Activated CD8-positive, alpha-beta T cell treated with anti-CD3 and anti-CD28 coated beads for 36 hours (primary cell): Measurements from ENCODE around the gene GET4. TPM values are rescaled to one million over a fixed set of nuclear protein-coding genes. Genes with fewer than 3 reads are reported as not detected.

ENCODE experiments used
- ATAC-seq: fragments of 200-7000 bp; cut with Tn5 transposase; one replicate; pipeline ENCODE4 v1.10.0; 2021; ENCODE audit warnings: mild to moderate bottlenecking, moderate library complexity
- CTCF ChIA-PET: fragments of 350-600 bp; sonication (Branson Sonifier 250); formaldehyde crosslinking; loops from one replicate; lab custom pipeline; 2021; ENCODE audit warnings: antibody characterized with exemption; lab: Charles Lee
- POLR2A ChIA-PET: fragments of 350-600 bp; sonication (Branson Sonifier 250); formaldehyde crosslinking; loops from one replicate; lab custom pipeline; 2021; ENCODE audit warnings: antibody characterized with exemption; lab: Charles Lee
- DNase-seq: peaks from one replicate; pipeline ENCODE4 v3.0.0-alpha.2; 2020
- H3K27ac Mint-ChIP-seq: one replicate; pipeline ENCODE4 v1.8.0; 2021; ENCODE audit warnings: mild to moderate bottlenecking, mixed read lengths
- H3K27me3 Mint-ChIP-seq: one replicate; pipeline ENCODE4 v1.8.0; 2021; ENCODE audit warnings: mixed read lengths
- H3K36me3 Mint-ChIP-seq: one replicate; pipeline ENCODE4 v1.8.0; 2021; ENCODE audit warnings: low read depth, mixed read lengths
- H3K4me1 Mint-ChIP-seq: one replicate; pipeline ENCODE4 v1.8.0; 2021; ENCODE audit warnings: low read depth, mixed read lengths
- H3K4me3 Mint-ChIP-seq: one replicate; pipeline ENCODE4 v1.8.0; 2021; ENCODE audit warnings: mild to moderate bottlenecking, moderate library complexity, mixed read lengths
- H3K9me3 Mint-ChIP-seq: one replicate; pipeline ENCODE4 v1.8.0; 2021; ENCODE audit warnings: mixed read lengths
- intact Hi-C: fragments of 100-400 bp; cut with micrococcal nuclease; formaldehyde crosslinking; loops from one replicate; pipeline ENCODE4 v1.10.0; 2022
- total RNA-seq, 2 experiments: library from RNA; stranded (reverse); gene quantifications; one replicate each; pipeline ENCODE4 v1.2.3, GENCODE V29; 2021
- TF ChIP-seq, protein P1 (sequence below): fragments of 200-600 bp; IDR thresholded peaks from one replicate; pipeline ENCODE4 v1.8.0; 2022; ENCODE audit warnings: antibody characterized with exemption, mild to moderate bottlenecking

Gene GET4
- total RNA-seq, 2 experiments from 2014 or later: 20.6 to 31.9 TPM

GRCh38 chr7:860149-860548 lies 16.2 kb upstream of the GET4 start:
- H3K4me1 Mint-ChIP-seq: no peaks in the 10 kb centered on the region
- no peak overlapping the region for H3K4me3 Mint-ChIP-seq
- H3K27me3 Mint-ChIP-seq: no peaks in the 10 kb centered on the region
- H3K36me3 Mint-ChIP-seq: peaks cover 23% of the 10 kb centered on the region
- CTCF ChIA-PET: no interaction called here
- TF ChIP-seq, protein P1, sequence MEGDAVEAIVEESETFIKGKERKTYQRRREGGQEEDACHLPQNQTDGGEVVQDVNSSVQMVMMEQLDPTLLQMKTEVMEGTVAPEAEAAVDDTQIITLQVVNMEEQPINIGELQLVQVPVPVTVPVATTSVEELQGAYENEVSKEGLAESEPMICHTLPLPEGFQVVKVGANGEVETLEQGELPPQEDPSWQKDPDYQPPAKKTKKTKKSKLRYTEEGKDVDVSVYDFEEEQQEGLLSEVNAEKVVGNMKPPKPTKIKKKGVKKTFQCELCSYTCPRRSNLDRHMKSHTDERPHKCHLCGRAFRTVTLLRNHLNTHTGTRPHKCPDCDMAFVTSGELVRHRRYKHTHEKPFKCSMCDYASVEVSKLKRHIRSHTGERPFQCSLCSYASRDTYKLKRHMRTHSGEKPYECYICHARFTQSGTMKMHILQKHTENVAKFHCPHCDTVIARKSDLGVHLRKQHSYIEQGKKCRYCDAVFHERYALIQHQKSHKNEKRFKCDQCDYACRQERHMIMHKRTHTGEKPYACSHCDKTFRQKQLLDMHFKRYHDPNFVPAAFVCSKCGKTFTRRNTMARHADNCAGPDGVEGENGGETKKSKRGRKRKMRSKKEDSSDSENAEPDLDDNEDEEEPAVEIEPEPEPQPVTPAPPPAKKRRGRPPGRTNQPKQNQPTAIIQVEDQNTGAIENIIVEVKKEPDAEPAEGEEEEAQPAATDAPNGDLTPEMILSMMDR: no peak
- no peak for DNase-seq
- no peaks in the 10 kb centered on the region for H3K9me3 Mint-ChIP-seq
- intact Hi-C loops: no loop called here
- POLR2A ChIA-PET: interaction anchor here (1.1 kb wide), 1 partner anchor 8 kb away, joined by 3 read pairs; no protein-coding TSS in a partner anchor
- no peak for ATAC-seq
- H3K27ac Mint-ChIP-seq: no peak overlapping the region

DNA sequence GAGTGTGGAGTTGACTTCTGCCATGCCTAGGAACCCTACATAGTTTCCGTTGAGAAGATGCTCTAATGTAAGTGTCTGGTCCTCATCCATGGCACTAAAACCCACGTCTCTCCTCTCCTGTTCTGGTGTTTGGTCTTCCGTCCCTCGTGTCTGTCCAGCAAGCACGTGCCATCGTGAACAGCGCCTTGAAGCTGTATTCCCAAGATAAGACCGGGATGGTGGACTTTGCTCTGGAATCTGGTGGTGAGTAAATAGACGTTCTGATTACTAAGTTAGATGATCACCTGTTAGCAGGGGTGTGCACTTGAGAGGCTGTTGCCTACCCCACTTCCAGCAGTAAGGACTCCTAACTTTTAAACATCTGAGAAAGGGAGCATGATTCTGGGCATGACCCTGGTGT lies 15.1 kb upstream of the GET4 start:
- TF ChIP-seq, protein P1: no peak
- intact Hi-C loops: no loop called here
- no peaks in the 10 kb centered on the region for H3K9me3 Mint-ChIP-seq
- no peak overlapping the region for H3K4me3 Mint-ChIP-seq
- ATAC-seq: no peak
- no peaks in the 10 kb centered on the region for H3K27me3 Mint-ChIP-seq
- no peak for DNase-seq
- H3K27ac Mint-ChIP-seq: no peak overlapping the region
- H3K4me1 Mint-ChIP-seq: no peaks in the 10 kb centered on the region
- CTCF ChIA-PET: no interaction called here
- POLR2A ChIA-PET: interaction anchor here (0.6 kb wide), 1 partner anchor 277 kb away, joined by 3 read pairs; no protein-coding TSS in a partner anchor
- peaks cover 20% of the 10 kb centered on the region for H3K36me3 Mint-ChIP-seq

DNA sequence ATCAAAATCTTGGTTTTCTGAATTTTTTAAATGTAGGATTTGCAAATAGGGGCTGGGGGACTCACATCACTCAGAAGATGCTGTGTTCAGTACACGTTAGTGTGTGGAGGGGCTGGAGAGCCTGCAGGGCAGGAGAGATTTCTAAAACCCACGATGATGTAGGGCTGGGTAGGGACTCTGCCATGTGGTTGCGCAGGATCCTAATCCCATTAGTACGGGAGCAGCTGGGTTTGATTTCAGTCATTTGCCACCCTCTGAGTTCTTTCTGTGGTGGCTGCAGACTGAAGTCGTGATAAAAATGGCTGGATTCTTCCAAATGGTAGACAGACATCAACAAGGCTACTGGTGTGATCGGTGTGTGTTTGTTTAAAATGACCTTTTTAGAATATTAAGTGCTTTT lies 14.2 kb upstream of the GET4 start:
- ChIA-PET POLR2A (no interaction called here), CTCF (no interaction called here)
- Mint-ChIP-seq H3K4me1 (no peaks in the 10 kb centered on the region), H3K27ac (no peak overlapping the region), H3K9me3 (no peaks in the 10 kb centered on the region), H3K27me3 (no peaks in the 10 kb centered on the region), H3K36me3 (peaks cover 20% of the 10 kb centered on the region), H3K4me3 (no peak overlapping the region)
- ATAC-seq (no peak), DNase-seq (no peak)
- TF ChIP-seq, protein P1: no peak
- intact Hi-C loops: no loop called here

GRCh38 chr7:863106-863505 lies 13.2 kb upstream of the GET4 start:
- ATAC-seq: no peak
- no peak overlapping the region for H3K27ac Mint-ChIP-seq
- H3K27me3 Mint-ChIP-seq: no peaks in the 10 kb centered on the region
- H3K36me3 Mint-ChIP-seq: peaks cover 24% of the 10 kb centered on the region
- H3K4me1 Mint-ChIP-seq: no peaks in the 10 kb centered on the region
- ChIA-PET CTCF (interaction anchor here (1.4 to 2.1 kb wide), 2 partner anchors 10 to 88 kb away, joined by 3 to 9 read pairs; no protein-coding TSS in a partner anchor), POLR2A (interaction anchor here (0.6 kb wide), 1 partner anchor 111 kb away, joined by 3 read pairs; no protein-coding TSS in a partner anchor)
- intact Hi-C loops: no loop called here
- no peaks in the 10 kb centered on the region for H3K9me3 Mint-ChIP-seq
- TF ChIP-seq, protein P1: no peak
- DNase-seq: no peak
- H3K4me3 Mint-ChIP-seq: no peak overlapping the region

DNA sequence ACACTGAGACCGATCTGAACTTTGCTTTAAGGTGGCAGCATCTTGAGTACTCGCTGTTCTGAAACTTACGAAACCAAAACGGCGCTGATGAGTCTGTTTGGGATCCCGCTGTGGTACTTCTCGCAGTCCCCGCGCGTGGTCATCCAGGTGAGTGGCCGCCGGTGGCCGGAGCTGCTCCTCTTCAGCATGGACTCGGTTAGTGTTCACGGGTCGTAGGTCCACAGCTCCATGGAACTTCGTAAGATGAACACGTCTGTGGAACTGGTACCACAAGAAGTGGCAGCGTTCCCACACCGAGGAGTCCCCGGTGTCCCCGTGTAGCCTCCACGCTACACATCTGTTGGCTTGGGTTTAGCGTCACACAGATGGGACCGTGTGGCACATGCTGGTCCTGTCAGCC lies 10.4 kb upstream of the GET4 start:
- Mint-ChIP-seq H3K9me3 (no peaks in the 10 kb centered on the region), H3K4me3 (no peak overlapping the region), H3K27me3 (no peaks in the 10 kb centered on the region), H3K36me3 (peaks cover 27% of the 10 kb centered on the region), H3K4me1 (peaks cover 8% of the 10 kb centered on the region), H3K27ac (no peak overlapping the region)
- ATAC-seq (no peak), DNase-seq (no peak)
- TF ChIP-seq, protein P1: no peak
- intact Hi-C loops: no loop called here
- POLR2A ChIA-PET: interaction anchor here (1.6 kb wide), 1 partner anchor 10 kb away, joined by 4 read pairs; the partner anchor contains the start of gene GET4
- CTCF ChIA-PET: no interaction called here
